Testis (tissue), 2 donors: ENCODE data around the gene ZC3H12D.

Experiments
- CTCF ChIP-seq, 3 experiments: fragments of 450-650 bp in 2 of 3; fragments of 200-600 bp in 1 of 3; sonication (generic) in 1 of 3; IDR thresholded peaks; one replicate each; pipeline ENCODE4 v1.5.1; 2016 to 2019; ENCODE audit warnings: antibody characterized with exemption in 3 of 3, mild to moderate bottlenecking in 2 of 3, moderate library complexity in 1 of 3
- POLR2A ChIP-seq: fragments of 450-650 bp; IDR thresholded peaks from one replicate; pipeline ENCODE4 v1.6.1; 2017; ENCODE audit warnings: antibody characterized with exemption, mild to moderate bottlenecking, moderate library complexity

GRCh38 chr6:149437212-149437611, 47.6 kb downstream of the ZC3H12D start:
- no peak for TF ChIP-seq CTCF (IDR thresholded peaks at IDR 0.05)
- TF ChIP-seq POLR2A: no peak
